GM19351 (cell line): Measurements from ENCODE around the gene KBTBD2.
A peak's percentile ranks its signal among the peaks of the same experiment; 100 is the strongest.
"Not testable (repeated sequence)": the region's sequence is repeated elsewhere in the genome, so short reads cannot be mapped to it uniquely, and the experiment has no call there.

ENCODE experiments used
- ATAC-seq: cut with Tn5 transposase; IDR thresholded peaks from one replicate; pipeline ENCODE4 v1.9.1; 2021; ENCODE audit warnings: mild to moderate bottlenecking, moderate library complexity; ENCODE audit not compliant: unreplicated experiment

Gene KBTBD2

GRCh38 chr7:32891043-32891799 is at the start of gene KBTBD2:
Gene KBTBD2 (minus strand): TSS chr7:32891760. CDS start chr7:32879604, 12,156 bp downstream.
- peak; percentile 65 for ATAC-seq

DNA sequence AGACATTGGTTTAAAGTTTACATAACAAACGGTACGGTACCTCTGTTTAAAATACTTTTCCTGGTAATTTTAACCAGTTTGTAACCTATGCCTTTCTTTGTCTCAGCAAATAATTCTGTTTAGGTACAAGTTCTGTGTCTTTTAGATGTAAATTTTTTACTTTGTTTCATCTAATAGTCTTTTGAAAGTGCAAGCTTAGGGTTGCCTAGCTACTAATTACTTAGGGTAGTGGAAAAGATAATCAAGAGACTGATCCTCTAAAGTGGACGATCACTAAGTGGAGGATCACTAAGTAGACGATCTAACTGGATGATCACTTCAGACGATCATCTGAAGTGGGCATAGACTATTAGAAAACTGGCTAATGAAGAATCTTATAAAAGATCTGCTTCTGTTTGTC is 49.6 kb upstream of the KBTBD2 start:
- no peak for ATAC-seq

DNA sequence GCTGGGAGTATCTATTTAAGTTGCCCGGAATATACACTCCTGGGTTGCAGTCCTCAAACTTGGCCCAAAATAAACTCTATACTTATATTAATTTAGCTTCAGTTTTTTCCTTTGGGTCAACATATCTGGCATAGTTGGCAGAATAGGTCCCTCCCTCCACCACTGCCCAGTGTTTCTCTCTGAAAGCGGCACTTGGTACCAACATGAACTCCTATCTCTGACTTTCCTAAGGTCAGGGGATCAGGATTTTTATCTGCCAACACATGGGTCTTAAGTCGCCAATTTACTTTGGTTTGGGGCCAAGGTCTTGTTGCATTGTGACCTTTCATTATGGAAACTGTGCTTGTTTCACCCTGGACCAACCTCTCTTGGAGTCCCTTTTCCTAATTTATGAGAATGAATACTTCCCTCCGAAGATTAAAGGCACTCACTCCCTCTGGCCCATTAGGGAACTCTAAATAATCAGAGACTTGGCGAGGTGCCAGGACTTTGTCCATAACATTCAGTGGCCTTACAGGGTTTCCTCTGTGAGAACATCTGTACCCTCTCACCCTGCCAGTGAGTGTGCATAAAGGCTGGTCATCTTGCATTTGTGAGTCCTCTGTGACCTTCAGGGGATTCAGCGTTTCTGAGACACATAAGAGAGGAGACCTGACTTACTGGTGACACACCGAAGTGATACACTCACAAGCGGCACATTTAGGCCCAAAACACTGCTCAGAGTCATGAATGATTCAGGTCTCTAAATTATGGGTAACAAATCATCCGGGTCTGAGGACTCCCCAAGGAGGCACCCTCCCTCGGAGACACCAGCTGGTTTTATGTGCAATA is 46.0 kb upstream of the KBTBD2 start:
- no peak for ATAC-seq

- no peak for ATAC-seq
These were observed 45.1 kb upstream of the KBTBD2 start for GRCh38 chr7:32936689-32937088.

DNA sequence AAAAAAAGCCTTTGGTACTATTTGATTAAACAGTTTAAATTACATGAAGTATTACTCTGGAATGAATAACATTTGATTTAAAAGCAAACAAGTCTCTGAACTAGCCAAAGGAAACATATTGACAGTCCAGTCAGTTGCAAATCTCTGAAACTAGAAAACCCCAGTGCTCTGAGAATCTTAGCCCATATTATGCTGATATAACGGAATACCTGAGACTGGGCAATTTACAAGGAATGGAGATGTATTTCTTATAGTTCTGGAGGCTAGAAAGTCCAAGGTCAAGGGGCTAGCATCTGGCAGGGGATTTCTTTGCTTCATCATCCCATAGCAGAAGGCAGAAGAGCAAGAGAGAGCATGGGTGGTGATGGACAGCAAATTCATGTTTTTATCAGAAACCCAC is 44.0 kb upstream of the KBTBD2 start:
- ATAC-seq = no peak

GRCh38 chr7:32930378-32930777 is 38.8 kb upstream of the KBTBD2 start:
- no peak for ATAC-seq

DNA sequence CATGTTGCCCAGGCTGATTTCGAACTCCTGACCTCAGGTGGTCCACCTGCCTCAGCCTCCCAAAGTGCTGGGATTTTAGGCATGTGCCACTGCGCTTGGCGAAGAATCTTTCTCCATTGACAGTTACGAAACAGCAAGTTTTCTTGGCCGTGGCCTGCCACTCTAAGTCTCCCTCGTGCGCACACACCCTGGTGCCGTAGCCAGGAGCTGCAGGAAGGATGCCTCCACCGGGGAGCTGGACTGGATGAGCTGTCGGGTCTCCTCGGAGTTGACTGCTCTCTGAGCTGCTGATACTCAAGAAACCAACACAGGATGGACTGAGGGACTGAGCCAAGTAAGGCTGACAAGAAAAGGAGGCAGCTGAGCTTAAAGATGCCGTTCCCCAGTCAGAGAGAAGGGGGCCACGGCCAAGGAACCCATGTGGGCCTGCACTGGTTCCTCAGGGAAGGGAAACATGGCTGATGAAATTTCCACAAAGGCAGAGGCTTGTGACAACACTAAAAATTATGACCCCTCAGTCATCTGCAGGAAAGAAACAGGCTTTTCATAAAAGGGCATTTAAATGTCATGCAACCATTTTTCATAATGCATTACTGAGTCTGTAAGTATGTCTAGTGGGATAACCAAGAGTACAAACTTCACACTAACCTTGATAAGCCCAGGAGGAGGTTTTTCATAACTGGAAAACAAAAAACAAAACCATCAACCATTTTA is 38.0 kb upstream of the KBTBD2 start:
- ATAC-seq = no peak

DNA sequence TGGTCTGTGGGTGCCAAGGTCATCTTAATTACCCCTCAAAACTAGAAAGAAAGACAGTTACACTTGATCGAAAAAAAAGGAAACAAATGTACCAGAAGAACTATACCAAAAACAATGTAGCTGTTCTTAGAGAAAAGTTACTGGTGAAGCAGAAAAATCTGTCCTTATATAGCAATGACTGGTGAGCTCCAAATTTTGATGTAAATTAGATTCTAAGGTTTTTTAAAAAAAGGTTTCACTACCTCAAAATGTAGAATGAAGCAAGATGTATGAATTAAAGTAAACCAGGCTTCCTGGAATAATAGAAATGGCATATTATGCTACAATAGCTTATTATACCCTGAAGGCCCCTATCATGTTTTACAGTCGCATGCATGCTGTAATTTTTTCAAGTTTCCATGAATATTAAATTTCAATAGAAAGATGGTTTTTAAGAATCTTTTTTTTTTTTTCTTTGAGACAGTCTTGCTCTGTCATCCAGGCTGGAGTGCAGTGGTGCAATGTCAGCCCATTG is 37.3 kb upstream of the KBTBD2 start:
- ATAC-seq = peak; percentile 49

GRCh38 chr7:32921896-32922295 is 30.3 kb upstream of the KBTBD2 start:
- ATAC-seq = no peak

DNA sequence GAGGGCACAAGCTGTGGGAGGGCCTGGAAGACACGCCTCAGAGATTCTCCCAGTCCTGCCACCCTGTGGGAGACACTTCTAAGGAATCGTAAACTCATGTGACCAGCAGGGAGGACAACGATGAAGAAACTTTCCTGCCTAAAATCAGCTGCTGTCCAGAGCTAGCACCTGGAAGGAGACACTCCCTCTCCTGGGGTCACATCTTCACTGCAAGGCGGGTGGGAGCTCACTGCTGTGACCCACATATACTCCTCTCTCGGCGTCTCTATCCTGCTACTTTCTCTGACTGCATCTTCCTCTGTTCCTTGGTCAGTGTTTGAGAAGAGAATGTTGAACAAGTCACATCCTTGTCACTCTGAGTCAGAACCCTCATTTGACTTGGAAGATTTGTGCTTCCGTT is 25.4 kb upstream of the KBTBD2 start:
- not testable (repeated sequence) for ATAC-seq

- ATAC-seq = no peak
These were observed 24.4 kb upstream of the KBTBD2 start for GRCh38 chr7:32916006-32916405.

- ATAC-seq = no peak
These were observed 23.5 kb upstream of the KBTBD2 start for GRCh38 chr7:32915041-32915536.

DNA sequence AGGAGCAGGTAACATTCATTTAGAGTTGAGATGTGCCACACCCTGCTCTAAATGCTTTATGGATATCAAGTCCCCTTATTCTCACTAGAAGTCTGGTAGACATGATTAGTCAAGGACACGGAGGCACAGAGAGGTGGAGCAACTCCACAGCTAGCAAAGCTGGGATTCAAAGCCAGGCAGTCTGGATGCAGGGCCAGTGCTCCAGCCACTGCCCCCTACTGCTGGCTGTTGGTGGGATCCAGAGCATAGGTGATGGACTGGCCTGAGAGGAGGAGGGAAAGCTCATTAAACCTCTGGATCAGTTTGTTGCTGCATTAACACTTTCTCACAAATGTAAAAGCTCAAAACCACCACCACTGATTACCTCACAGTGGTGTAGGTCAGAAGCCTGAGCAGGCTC is 22.6 kb upstream of the KBTBD2 start:
- ATAC-seq = no peak

DNA sequence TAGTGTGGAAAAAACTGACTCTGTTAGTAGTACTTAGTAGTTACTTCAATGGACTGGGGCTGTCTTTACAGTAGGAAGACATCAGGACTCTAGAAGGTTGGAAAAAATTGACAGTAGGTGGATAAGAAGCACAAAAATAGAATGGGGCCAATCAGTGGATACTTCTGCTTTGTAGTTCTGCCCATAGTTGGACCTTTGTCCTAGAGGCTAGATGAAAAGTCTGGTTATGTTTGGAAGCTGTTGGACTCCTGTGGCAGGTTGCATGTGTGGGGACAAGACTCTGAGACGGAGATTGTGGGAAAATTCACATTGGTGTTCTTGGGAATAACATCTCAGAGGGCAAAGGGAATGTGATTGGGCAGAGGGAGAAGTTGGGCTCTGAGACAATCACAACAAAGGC is 18.6 kb upstream of the KBTBD2 start:
- no peak for ATAC-seq

DNA sequence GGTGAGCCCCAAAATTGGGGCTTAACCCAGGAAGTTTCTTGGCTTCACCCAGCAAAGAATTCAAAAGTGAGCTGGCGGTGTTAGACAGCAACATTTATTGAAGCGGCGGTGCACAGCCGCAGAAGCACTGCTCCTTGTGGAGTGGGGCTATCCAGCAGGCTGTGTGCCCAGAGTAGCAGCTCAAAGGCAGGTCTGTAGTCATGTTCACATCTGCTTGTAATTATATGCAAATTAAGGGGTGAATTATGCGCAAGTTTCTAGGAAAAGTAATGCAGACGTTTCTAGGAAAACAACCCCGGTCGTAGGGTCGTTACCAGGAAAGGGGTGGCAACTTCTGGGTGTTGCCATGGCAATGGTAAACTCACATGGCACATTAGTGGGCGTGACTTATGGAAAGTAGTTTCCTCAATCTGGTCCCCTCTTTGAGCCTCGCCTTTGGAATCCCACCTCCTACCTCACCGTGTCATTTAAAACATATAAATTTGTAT is 13.7 kb upstream of the KBTBD2 start:
- ATAC-seq = peak; percentile 74

GRCh38 chr7:32901629-32902028 is 10.1 kb upstream of the KBTBD2 start:
- ATAC-seq = no peak

DNA sequence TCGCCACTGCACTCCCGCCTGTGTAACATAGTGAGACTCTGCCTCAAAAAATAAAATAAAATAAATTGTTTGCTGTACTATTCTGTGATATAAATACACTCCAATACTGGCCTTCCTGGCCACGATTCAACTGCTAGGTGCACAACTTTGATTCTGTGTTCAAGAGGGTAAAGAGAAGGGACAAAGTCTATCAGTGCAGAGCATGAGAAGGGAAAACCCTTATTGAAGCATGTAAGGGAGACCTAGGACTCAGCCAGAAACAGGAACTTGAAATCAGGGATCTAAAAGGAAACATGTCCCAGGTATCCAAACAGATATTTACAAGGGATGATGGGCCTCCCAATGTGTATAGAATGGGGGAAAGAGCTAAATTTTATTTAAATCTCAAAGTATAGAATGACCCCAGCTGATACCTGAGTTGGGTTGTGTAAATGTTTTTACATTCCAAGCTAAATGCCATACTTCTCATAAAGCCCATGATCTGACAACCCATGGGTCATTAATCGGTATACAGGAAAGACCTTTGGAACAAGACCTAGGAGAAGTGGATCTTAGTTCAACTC is 9.0 kb upstream of the KBTBD2 start:
- ATAC-seq = no peak

- ATAC-seq = not testable (repeated sequence)
These were observed 5.8 kb upstream of the KBTBD2 start for GRCh38 chr7:32897376-32897775.

- ATAC-seq = no peak
These were observed 5.2 kb upstream of the KBTBD2 start for GRCh38 chr7:32896564-32897347.

DNA sequence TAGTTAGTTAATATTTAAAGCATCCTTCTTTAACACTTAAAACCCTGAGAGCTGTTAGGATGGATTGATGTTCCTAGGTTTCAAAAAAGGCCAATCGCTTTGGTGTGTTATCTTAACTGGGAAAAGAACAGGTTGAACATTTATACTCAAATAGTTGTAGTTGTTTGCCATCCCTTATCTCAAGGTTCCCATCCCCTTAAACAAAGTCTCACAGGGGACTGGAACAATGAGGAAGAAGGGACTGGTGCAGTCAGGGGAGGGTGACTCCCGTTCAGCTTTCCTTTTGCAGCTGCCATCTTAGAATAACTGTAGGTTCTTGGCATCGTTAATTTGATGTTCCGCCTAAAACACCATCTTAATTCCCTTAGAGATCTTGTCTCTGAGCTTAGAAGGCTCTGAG is 2.6 kb upstream of the KBTBD2 start:
- ATAC-seq = no peak
